Parathyroid adenoma (tissue), 2 donors: ENCODE measurements around the gene WWOX.

Source experiments
- H2AFZ ChIP-seq: fragments of 300-600 bp; sonication (generic); one replicate; pipeline ENCODE4 v1.7.0; 2017; ENCODE audit warnings: antibody characterized with exemption, mild to moderate bottlenecking
- H3K27ac ChIP-seq: fragments of 300-600 bp; sonication (generic); one replicate; pipeline ENCODE4 v1.7.0; 2017
- H3K27me3 ChIP-seq: fragments of 300-600 bp; sonication (generic); one replicate; pipeline ENCODE4 v1.7.0; 2017; ENCODE audit warnings: low read length; ENCODE audit not compliant: control insufficient read depth, insufficient read depth
- H3K36me3 ChIP-seq: fragments of 300-600 bp; sonication (generic); one replicate; pipeline ENCODE4 v1.7.0; 2017; ENCODE audit warnings: low read length; ENCODE audit not compliant: control insufficient read depth, insufficient read depth
- H3K4me1 ChIP-seq: fragments of 300-600 bp; sonication (generic); one replicate; pipeline ENCODE4 v1.7.0; 2017; ENCODE audit warnings: control low read depth
- H3K4me2 ChIP-seq: fragments of 300-600 bp; sonication (generic); one replicate; pipeline ENCODE4 v1.7.0; 2017; ENCODE audit warnings: low read length
- H3K4me3 ChIP-seq: fragments of 300-600 bp; sonication (generic); one replicate; pipeline ENCODE4 v1.7.0; 2017; ENCODE audit warnings: low read depth, low read length
- H3K79me2 ChIP-seq: fragments of 300-600 bp; sonication (generic); one replicate; pipeline ENCODE4 v1.7.0; 2017; ENCODE audit warnings: control low read depth
- H3K9ac ChIP-seq: fragments of 300-600 bp; sonication (generic); one replicate; pipeline ENCODE4 v1.7.0; 2017; ENCODE audit warnings: mild to moderate bottlenecking
- H3K9me3 ChIP-seq: fragments of 300-600 bp; sonication (generic); one replicate; pipeline ENCODE4 v1.7.0; 2017; ENCODE audit warnings: low read length; ENCODE audit not compliant: control insufficient read depth
- CTCF ChIP-seq: fragments of 300-600 bp; sonication (generic); IDR thresholded peaks from one replicate; pipeline ENCODE4 v1.7.0; 2017; ENCODE audit warnings: antibody characterized with exemption, mild to moderate bottlenecking
- donor health status: primary hyperparathyroidism.

WWOX gene

DNA sequence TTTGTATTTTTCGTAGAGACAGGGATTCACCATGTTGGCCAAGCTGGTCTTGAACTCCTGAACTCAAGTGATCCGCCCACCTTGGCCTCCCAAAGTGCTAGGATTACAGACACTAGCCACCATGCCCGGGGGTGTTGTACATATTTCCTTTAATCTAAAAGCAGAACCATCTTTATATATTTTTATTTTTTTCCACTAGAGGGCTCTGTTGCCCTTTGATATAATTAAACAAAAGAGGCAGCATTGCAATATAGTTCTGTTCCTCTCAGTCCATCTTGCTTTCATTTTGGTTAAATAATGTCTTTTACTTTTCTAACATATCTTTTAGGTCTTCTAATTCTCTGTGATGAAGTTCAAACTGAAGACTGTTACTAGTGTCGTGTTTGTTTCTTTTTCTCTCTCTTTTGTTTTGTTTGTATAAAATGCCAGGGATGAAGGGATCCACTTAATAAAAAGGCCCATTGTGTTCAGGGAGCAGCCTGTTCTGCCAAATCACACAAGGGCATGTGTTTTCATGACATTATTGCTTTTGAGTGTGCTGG is 23.4 kb downstream of the WWOX start:
- no peaks in the 10 kb centered on the region for H3K79me2 ChIP-seq
- H3K27ac ChIP-seq, result no peak overlapping the region
- H3K4me3 ChIP-seq, result no peak overlapping the region
- H2AFZ ChIP-seq, result peak overlapping the region; percentile 13
- no peaks in the 10 kb centered on the region for H3K9me3 ChIP-seq
- peak; percentile 64 for TF ChIP-seq CTCF
- H3K9ac ChIP-seq, result no peak overlapping the region
- H3K4me2 ChIP-seq, result no peak overlapping the region
- no peaks in the 10 kb centered on the region for H3K36me3 ChIP-seq
- peaks cover 8% of the 10 kb centered on the region for H3K4me1 ChIP-seq
- no peaks in the 10 kb centered on the region for H3K27me3 ChIP-seq

DNA sequence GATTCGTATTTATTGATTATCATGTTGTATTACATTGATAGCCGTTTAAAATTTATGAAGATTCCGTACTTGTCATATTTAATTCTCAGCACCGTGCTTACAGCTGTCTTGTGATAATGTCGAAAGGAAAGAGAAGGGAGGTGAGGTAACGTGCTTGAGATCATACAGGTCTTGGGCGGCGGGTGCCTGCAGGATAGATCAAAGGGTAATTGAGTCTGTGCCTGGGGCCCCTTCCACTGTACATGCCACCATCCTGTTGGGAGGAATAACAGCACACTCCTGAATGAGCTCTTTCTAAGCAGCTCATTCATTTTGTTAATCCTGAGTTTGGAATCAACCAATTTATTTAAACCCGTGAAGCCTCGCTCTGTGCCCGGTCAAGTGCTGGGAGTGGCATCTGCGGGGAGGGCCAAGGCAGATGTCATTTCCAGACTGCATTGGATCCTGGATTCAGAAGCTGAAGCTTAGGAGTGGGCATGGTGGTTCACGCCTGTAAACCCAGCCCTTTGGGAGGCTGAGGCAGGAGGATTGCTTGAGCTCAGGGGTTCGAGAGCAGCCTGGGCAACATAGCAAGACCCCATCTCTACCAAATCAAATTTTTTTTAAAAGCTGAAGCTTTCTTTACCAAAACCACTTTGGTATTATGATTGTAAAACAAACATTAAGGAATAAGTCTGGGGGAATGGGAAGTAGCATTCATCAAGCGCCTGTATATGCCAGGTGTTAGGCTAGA is 25.8 kb downstream of the WWOX start:
- no peak overlapping the region for H3K4me2 ChIP-seq
- no peaks in the 10 kb centered on the region for H3K36me3 ChIP-seq
- H3K27me3 ChIP-seq, result no peaks in the 10 kb centered on the region
- H3K9me3 ChIP-seq, result no peaks in the 10 kb centered on the region
- no peak overlapping the region for H3K4me3 ChIP-seq
- H3K27ac ChIP-seq, result no peak overlapping the region
- H3K79me2 ChIP-seq, result no peaks in the 10 kb centered on the region
- no peak overlapping the region for H3K9ac ChIP-seq
- TF ChIP-seq CTCF, result no peak
- H3K4me1 ChIP-seq, result peaks cover 10% of the 10 kb centered on the region
- H2AFZ ChIP-seq, result no peak overlapping the region

DNA sequence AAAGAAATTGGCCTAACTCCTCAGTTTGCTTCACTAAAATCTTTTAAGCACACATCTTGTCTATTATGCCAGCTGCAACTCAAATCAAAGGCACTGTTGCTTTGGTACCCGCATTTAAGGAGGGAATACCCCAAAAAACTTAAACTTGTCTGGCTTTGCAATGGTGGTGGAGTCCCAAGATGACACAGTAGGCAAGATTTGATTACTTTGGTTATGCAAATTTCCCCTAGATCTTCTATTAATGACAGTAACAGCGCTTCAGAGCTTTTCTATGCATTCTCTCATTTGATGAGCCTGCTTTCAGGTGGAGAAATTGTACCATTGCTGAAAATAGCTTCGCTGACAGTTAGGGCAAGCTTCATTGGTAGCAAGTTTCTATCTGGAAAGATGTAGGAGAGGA is 27.2 kb downstream of the WWOX start:
- Histone ChIP-seq H3K4me2 (peak overlapping the region; percentile 48), H3K27ac (no peak overlapping the region), H2AFZ (no peak overlapping the region), H3K36me3 (no peaks in the 10 kb centered on the region), H3K4me3 (no peak overlapping the region), H3K9ac (no peak overlapping the region), H3K27me3 (no peaks in the 10 kb centered on the region), H3K79me2 (peaks cover 3% of the 10 kb centered on the region), H3K9me3 (no peaks in the 10 kb centered on the region), H3K4me1 (peaks cover 10% of the 10 kb centered on the region)
- no peak for TF ChIP-seq CTCF

- Histone ChIP-seq H3K9me3 (no peaks in the 10 kb centered on the region), H2AFZ (peak overlapping the region; percentile 13), H3K36me3 (no peaks in the 10 kb centered on the region), H3K79me2 (peaks cover 3% of the 10 kb centered on the region), H3K4me2 (peak overlapping the region; percentile 48), H3K4me1 (peaks cover 10% of the 10 kb centered on the region), H3K27ac (no peak overlapping the region), H3K27me3 (no peaks in the 10 kb centered on the region), H3K4me3 (no peak overlapping the region), H3K9ac (no peak overlapping the region)
- no peak for TF ChIP-seq CTCF
These were observed 27.7 kb downstream of the WWOX start for GRCh38 chr16:78127130-78127529.

DNA sequence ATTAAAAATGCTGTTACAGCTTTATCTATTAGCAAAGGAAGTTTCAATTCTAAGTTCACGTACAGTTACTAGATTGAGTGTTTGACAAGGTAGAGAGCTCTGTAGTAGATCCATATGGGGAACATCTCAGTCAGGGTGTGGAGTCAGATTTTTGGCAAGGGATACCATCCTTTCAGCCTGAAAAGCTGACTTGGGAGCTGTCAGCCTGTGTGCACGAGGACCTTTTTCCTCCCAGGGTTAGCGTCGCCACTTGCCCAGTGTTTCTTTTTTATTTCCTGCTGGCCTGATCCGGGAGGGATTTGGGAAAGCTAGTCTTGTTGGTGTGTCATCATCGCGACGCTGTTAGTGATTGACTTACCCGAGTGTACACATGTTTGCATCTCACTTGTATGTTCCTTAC is 29.5 kb downstream of the WWOX start:
- Histone ChIP-seq H3K4me1 (peaks cover 10% of the 10 kb centered on the region), H3K79me2 (peaks cover 3% of the 10 kb centered on the region), H3K4me2 (no peak overlapping the region), H2AFZ (no peak overlapping the region), H3K36me3 (no peaks in the 10 kb centered on the region), H3K27ac (no peak overlapping the region), H3K9ac (no peak overlapping the region), H3K27me3 (no peaks in the 10 kb centered on the region), H3K9me3 (no peaks in the 10 kb centered on the region), H3K4me3 (no peak overlapping the region)
- TF ChIP-seq CTCF, result no peak
